OCI-LY7 (cell line): ENCODE data around the gene PMM2. TPM values are rescaled to one million over a fixed set of nuclear protein-coding genes. Genes with fewer than 3 reads are reported as not detected.
"Not testable (repeated sequence)": the region's sequence is repeated elsewhere in the genome, so short reads cannot be mapped to it uniquely, and the experiment has no call there.

Experiments
- BruUV-seq: library from RNA; stranded (reverse); fragments of 400-500 nt; replicated peaks from 2 replicates; lab custom pipeline; 2021; lab: Mats Ljungman, UMichigan
- CTCF ChIA-PET: fragments of 300-600 bp; sonication (Branson Sonifier 250); formaldehyde crosslinking; loops from one replicate; lab custom pipeline; 2022; ENCODE audit warnings: antibody characterized with exemption; ENCODE audit not compliant: unreplicated experiment; lab: Charles Lee
- POLR2A ChIA-PET: fragments of 300-600 bp; sonication (Branson Sonifier 250); formaldehyde crosslinking; loops from one replicate; lab custom pipeline; 2022; ENCODE audit warnings: antibody characterized with exemption; lab: Charles Lee
- DNase-seq: peaks from one replicate; pipeline ENCODE4 v3.0.0-alpha.2; 2015; ENCODE audit warnings: low spot score
- H2AFZ ChIP-seq: fragments of 200-600 bp; sonication (generic), shearing (Covaris generic); 2 replicates; pipeline ENCODE4 v1.6.1; 2014; ENCODE audit warnings: mild to moderate bottlenecking, antibody characterized with exemption, low read length, moderate library complexity
- H3K27ac ChIP-seq: fragments of 200-600 bp; sonication (generic); 2 replicates; pipeline ENCODE4 v1.5.1; 2014; ENCODE audit warnings: mixed run types, low read depth, mild to moderate bottlenecking, moderate library complexity, low read length, inconsistent platforms; ENCODE audit not compliant: poor library complexity, severe bottlenecking
- H3K36me3 ChIP-seq: fragments of 200-600 bp; sonication (generic); 2 replicates; pipeline ENCODE4 v1.6.1; 2014; ENCODE audit warnings: mild to moderate bottlenecking, antibody characterized with exemption, low read length, moderate library complexity, mixed read lengths; ENCODE audit not compliant: insufficient read depth
- H3K4me1 ChIP-seq: fragments of 200-600 bp; sonication (generic); 2 replicates; pipeline ENCODE4 v1.5.1; 2014; ENCODE audit warnings: mild to moderate bottlenecking, low read length; ENCODE audit not compliant: insufficient read depth, poor library complexity, severe bottlenecking
- H3K4me2 ChIP-seq: fragments of 200-600 bp; sonication (generic); 2 replicates; pipeline ENCODE4 v1.6.1; 2014; ENCODE audit warnings: mild to moderate bottlenecking, low read length
- H3K4me3 ChIP-seq: fragments of 200-600 bp; sonication (generic); 2 replicates; pipeline ENCODE4 v1.5.1; 2014; ENCODE audit warnings: mild to moderate bottlenecking, low read depth, low read length; ENCODE audit not compliant: poor library complexity, severe bottlenecking
- H3K79me2 ChIP-seq: fragments of 200-600 bp; sonication (generic); 2 replicates; pipeline ENCODE4 v1.6.1; 2016; ENCODE audit warnings: low read depth, mild to moderate bottlenecking, low read length, moderate library complexity, mixed read lengths; ENCODE audit not compliant: insufficient read depth
- H3K9me2 ChIP-seq: fragments of 200-600 bp; sonication (generic); 2 replicates; pipeline ENCODE4 v1.6.1; 2016; ENCODE audit warnings: mild to moderate bottlenecking, low read length, mixed read lengths; ENCODE audit not compliant: insufficient read depth
- H3K9me3 ChIP-seq: fragments of 200-600 bp; sonication (generic); 2 replicates; pipeline ENCODE4 v1.6.1; 2014; ENCODE audit warnings: mild to moderate bottlenecking, mixed run types, low read length, mixed read lengths
- H4K20me1 ChIP-seq: fragments of 200-600 bp; sonication (generic); 2 replicates; pipeline ENCODE4 v1.6.1; 2014; ENCODE audit warnings: mild to moderate bottlenecking, antibody characterized with exemption, low read length, moderate library complexity, mixed read lengths; ENCODE audit not compliant: insufficient read depth
- EZH2phosphoT487 ChIP-seq: fragments of 200-600 bp; sonication (generic); IDR thresholded peaks from 2 replicates; pipeline ENCODE4 v1.6.1; 2018; ENCODE audit warnings: low read depth, borderline replicate concordance, mild to moderate bottlenecking, mixed run types, antibody characterized with exemption, low read length, moderate library complexity, mixed read lengths
- intact Hi-C: fragments of 100-400 bp; cut with micrococcal nuclease; formaldehyde crosslinking; loops from one replicate; pipeline ENCODE4 v1.10.0; 2022; ENCODE audit not compliant: unreplicated experiment
- total RNA-seq, 2 experiments: library from RNA; depleted of rRNA in 1 of 2; stranded (reverse); fragments of >200 nt in 1 of 2; shearing (Covaris generic) in 1 of 2; gene quantifications; 2 replicates each; pipeline ENCODE4 v1.2.3, GENCODE V29; 2014 to 2022
- TF ChIP-seq, protein P1 (sequence below): fragments of 200-600 bp; sonication (generic); conservative IDR thresholded peaks from 2 replicates; pipeline ENCODE4 v1.5.1; 2014; ENCODE audit warnings: mild to moderate bottlenecking, antibody characterized with exemption, low read length, moderate library complexity, mixed read lengths

Gene PMM2
- total RNA-seq, 2 experiments from 2014 or later: 39.1 to 53.9 TPM

DNA sequence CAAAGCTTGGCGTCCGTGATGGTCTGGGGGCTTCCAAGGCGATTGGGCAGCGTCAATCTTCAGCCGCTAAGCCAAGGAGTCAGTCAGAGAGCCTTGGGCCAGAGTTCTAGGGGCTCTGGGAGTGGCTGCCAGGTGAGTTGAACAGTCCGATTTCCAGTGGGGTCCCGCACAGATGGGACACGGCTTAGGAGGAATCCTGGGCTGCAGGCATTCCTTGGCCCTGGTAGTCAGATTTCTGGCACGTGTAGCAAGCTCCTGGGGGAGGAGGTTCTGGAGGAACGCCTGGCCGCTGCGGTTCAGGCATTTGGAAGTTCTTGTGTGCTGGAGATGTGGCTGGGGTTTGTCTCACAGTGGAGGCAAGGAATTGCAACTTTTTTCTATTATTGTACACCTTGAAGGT is 45.7 kb downstream of the PMM2 start:
- H3K79me2 ChIP-seq, H3K4me1 ChIP-seq, BruUV-seq, CTCF ChIA-PET, H3K4me2 ChIP-seq, intact Hi-C loops, H3K27ac ChIP-seq, H2AFZ ChIP-seq, DNase-seq, H3K9me2 ChIP-seq, H3K9me3 ChIP-seq, H4K20me1 ChIP-seq, H3K4me3 ChIP-seq, POLR2A ChIA-PET: not testable (repeated sequence)
- H3K36me3 ChIP-seq: peaks cover 29% of the 10 kb centered on the region

GRCh38 chr16:8845699-8846298 is 48.2 kb downstream of the PMM2 start:
- no peaks in the 10 kb centered on the region for H3K4me1 ChIP-seq
- DNase-seq: no peak
- H3K79me2 ChIP-seq: no peaks in the 10 kb centered on the region; the same call in 1 of the 2 replicates
- no peaks in the 10 kb centered on the region for H3K9me2 ChIP-seq
- no TSS peak for BruUV-seq
- H4K20me1 ChIP-seq: no peaks in the 10 kb centered on the region
- no peak overlapping the region for H3K27ac ChIP-seq
- POLR2A ChIA-PET: interaction anchor here (0.6 kb wide), 1 partner anchor 19 kb away, joined by 5 read pairs; no protein-coding TSS in a partner anchor
- H3K36me3 ChIP-seq: peaks cover 54% of the 10 kb centered on the region
- H3K9me3 ChIP-seq: no peaks in the 10 kb centered on the region
- TF ChIP-seq EZH2phosphoT487: no peak
- TF ChIP-seq, protein P1, sequence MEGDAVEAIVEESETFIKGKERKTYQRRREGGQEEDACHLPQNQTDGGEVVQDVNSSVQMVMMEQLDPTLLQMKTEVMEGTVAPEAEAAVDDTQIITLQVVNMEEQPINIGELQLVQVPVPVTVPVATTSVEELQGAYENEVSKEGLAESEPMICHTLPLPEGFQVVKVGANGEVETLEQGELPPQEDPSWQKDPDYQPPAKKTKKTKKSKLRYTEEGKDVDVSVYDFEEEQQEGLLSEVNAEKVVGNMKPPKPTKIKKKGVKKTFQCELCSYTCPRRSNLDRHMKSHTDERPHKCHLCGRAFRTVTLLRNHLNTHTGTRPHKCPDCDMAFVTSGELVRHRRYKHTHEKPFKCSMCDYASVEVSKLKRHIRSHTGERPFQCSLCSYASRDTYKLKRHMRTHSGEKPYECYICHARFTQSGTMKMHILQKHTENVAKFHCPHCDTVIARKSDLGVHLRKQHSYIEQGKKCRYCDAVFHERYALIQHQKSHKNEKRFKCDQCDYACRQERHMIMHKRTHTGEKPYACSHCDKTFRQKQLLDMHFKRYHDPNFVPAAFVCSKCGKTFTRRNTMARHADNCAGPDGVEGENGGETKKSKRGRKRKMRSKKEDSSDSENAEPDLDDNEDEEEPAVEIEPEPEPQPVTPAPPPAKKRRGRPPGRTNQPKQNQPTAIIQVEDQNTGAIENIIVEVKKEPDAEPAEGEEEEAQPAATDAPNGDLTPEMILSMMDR: no peak
- intact Hi-C loops: no loop called here
- H2AFZ ChIP-seq: no peak overlapping the region
- CTCF ChIA-PET: no interaction called here
- H3K4me2 ChIP-seq: no peak overlapping the region
- no peak overlapping the region for H3K4me3 ChIP-seq

DNA sequence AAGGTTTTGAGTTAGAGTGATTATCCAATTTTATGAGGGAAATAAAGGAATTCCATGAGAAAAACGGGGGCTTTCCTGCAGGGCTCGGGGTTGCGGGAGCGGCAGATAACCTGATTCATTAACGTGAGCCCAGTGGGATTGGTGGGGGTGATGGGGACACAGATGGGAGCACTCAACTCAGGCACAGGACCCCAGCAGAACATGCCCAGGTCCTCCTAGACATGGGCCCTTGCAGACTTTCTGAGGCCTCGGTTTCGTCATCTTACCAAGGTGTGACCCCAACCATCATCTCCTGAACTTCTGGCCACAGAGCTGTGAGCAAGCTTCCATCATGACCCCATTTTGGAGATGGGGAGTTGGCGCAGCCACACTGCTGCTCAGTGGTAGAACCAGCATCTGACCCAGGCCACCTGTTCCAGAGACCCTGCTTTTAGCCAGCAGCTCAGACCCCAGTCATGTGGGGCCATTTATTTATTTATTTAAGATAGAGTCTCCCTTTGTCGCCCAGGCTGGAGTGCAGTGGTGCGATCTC is 48.8 kb downstream of the PMM2 start:
- no TSS peak for BruUV-seq
- ChIA-PET POLR2A (no interaction called here), CTCF (no interaction called here)
- no peak overlapping the region for H3K4me3 ChIP-seq
- no peak overlapping the region for H3K4me2 ChIP-seq
- H3K9me2 ChIP-seq: no peaks in the 10 kb centered on the region
- no peak overlapping the region for H2AFZ ChIP-seq
- H3K79me2 ChIP-seq: no peaks in the 10 kb centered on the region; the same call in 1 of the 2 replicates
- no peak for TF ChIP-seq EZH2phosphoT487
- TF ChIP-seq, protein P1: no peak
- DNase-seq: no peak
- intact Hi-C loops: no loop called here
- peaks cover 61% of the 10 kb centered on the region for H3K36me3 ChIP-seq
- no peak overlapping the region for H3K27ac ChIP-seq
- no peaks in the 10 kb centered on the region for H4K20me1 ChIP-seq
- no peaks in the 10 kb centered on the region for H3K9me3 ChIP-seq
- no peaks in the 10 kb centered on the region for H3K4me1 ChIP-seq
